Hepatocyte (in vitro differentiated cells): ENCODE data around the gene PLAC8L1. TPM values are rescaled to one million over a fixed set of nuclear protein-coding genes. Genes with fewer than 3 reads are reported as not detected.

ENCODE experiments used
- DNase-seq: peaks from one replicate; pipeline ENCODE4 v3.0.0-alpha.2; 2016; ENCODE audit warnings: low spot score
- H2AFZ ChIP-seq: fragments of 200-600 bp; sonication (generic); 2 replicates; pipeline ENCODE4 v1.6.0; 2016; ENCODE audit warnings: antibody characterized with exemption, mild to moderate bottlenecking
- H3K27ac ChIP-seq: fragments of 200-600 bp; sonication (generic); 2 replicates; pipeline ENCODE4 v1.5.1; 2016; ENCODE audit warnings: mild to moderate bottlenecking
- H3K27me3 ChIP-seq: fragments of 200-600 bp; sonication (generic); 2 replicates; pipeline ENCODE4 v1.6.1; 2016
- H3K36me3 ChIP-seq: fragments of 200-600 bp; sonication (generic); replicated peaks from 2 replicates; pipeline ENCODE4 v1.5.1; 2016; ENCODE audit warnings: low read depth; ENCODE audit not compliant: insufficient read depth
- H3K4me1 ChIP-seq: fragments of 200-600 bp; sonication (generic); 2 replicates; pipeline ENCODE4 v1.5.1; 2016; ENCODE audit warnings: mild to moderate bottlenecking, moderate library complexity; ENCODE audit not compliant: insufficient read depth
- H3K4me2 ChIP-seq: fragments of 200-600 bp; sonication (generic); 2 replicates; pipeline ENCODE4 v1.6.0; 2016
- H3K4me3 ChIP-seq: fragments of 200-600 bp; sonication (generic); 2 replicates; pipeline ENCODE4 v1.5.1; 2016; ENCODE audit warnings: mild to moderate bottlenecking
- H3K79me2 ChIP-seq: fragments of 200-600 bp; sonication (generic); 2 replicates; pipeline ENCODE4 v1.6.0; 2017; ENCODE audit warnings: mild to moderate bottlenecking
- H3K9me2 ChIP-seq: fragments of 200-600 bp; sonication (generic); replicated peaks from 2 replicates; pipeline ENCODE4 v1.6.0; 2017; ENCODE audit warnings: mild to moderate bottlenecking; ENCODE audit not compliant: insufficient read depth
- H3K9me3 ChIP-seq: fragments of 200-600 bp; sonication (generic); 2 replicates; pipeline ENCODE4 v1.5.1; 2016; ENCODE audit warnings: low read depth, mild to moderate bottlenecking
- H4K20me1 ChIP-seq: fragments of 200-600 bp; sonication (generic); 2 replicates; pipeline ENCODE4 v1.6.0; 2016; ENCODE audit warnings: mild to moderate bottlenecking; ENCODE audit not compliant: insufficient read depth, poor library complexity, severe bottlenecking
- EZH2 ChIP-seq: fragments of 200-600 bp; sonication (generic); IDR thresholded peaks from 2 replicates; pipeline ENCODE4 v1.6.1; 2016; ENCODE audit warnings: antibody characterized with exemption, mild to moderate bottlenecking, borderline replicate concordance
- EZH2phosphoT487 ChIP-seq: fragments of 200-600 bp; sonication (generic); IDR thresholded peaks from one replicate; pipeline ENCODE4 v1.6.1; 2018; ENCODE audit warnings: antibody characterized with exemption, mild to moderate bottlenecking, low read depth, moderate library complexity; ENCODE audit not compliant: unreplicated experiment, severe bottlenecking
- whole genome bisulfite sequencing: methylation state at CpG from one replicate; pipeline ENCODE4 v1.1.6; 2016; ENCODE audit warnings: low lambda C conversion rate; ENCODE audit errors: missing lambda C conversion rate; 5-methylcytosine and 5-hydroxymethylcytosine counted together
- polyA plus RNA-seq: library from polyadenylated mRNA; unstranded; fragments of >200 nt; fragmentation: Nextera tagmentation; extraction: Ambion mirVana; gene quantifications from 2 replicates; pipeline ENCODE4 v1.2.1, GENCODE V29; 2016
- total RNA-seq: library from RNA; depleted of rRNA; stranded (reverse); fragments of >200 nt; gene quantifications from 2 replicates; pipeline ENCODE4 v1.2.3, GENCODE V29; 2014
- TF ChIP-seq, protein P1 (sequence below): fragments of 200-600 bp; sonication (generic); IDR thresholded peaks from 2 replicates; pipeline ENCODE4 v1.5.1; 2016; ENCODE audit warnings: antibody characterized with exemption, mild to moderate bottlenecking; ENCODE audit not compliant: poor library complexity

PLAC8L1 gene
- total and polyA plus RNA-seq, 2 experiments from 2014 or later, result 1.1 to 1.5 TPM

DNA sequence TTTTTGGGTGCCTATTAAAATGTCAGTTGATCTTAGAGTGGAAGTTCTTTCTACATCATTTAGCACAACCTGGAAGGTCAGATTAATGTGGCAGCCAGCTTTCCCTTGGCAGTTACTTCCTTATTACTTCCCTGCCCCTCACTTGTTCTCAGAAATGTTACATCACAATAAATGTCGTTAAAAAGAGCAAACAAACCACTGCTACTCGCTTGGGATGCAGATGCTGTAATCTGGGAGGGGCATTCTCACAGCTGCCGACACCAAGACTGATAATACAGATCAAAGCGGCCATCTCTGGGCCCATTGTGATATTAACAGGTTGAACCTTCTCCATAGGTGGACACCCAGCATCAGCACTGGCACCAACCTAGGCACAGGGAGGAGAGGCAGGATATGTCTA, 29.3 kb downstream of the PLAC8L1 start:
- no peaks in the 10 kb centered on the region for H3K79me2 ChIP-seq
- no peak for TF ChIP-seq EZH2phosphoT487
- TF ChIP-seq, protein P1, sequence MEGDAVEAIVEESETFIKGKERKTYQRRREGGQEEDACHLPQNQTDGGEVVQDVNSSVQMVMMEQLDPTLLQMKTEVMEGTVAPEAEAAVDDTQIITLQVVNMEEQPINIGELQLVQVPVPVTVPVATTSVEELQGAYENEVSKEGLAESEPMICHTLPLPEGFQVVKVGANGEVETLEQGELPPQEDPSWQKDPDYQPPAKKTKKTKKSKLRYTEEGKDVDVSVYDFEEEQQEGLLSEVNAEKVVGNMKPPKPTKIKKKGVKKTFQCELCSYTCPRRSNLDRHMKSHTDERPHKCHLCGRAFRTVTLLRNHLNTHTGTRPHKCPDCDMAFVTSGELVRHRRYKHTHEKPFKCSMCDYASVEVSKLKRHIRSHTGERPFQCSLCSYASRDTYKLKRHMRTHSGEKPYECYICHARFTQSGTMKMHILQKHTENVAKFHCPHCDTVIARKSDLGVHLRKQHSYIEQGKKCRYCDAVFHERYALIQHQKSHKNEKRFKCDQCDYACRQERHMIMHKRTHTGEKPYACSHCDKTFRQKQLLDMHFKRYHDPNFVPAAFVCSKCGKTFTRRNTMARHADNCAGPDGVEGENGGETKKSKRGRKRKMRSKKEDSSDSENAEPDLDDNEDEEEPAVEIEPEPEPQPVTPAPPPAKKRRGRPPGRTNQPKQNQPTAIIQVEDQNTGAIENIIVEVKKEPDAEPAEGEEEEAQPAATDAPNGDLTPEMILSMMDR, result no peak
- no peak for TF ChIP-seq EZH2
- H4K20me1 ChIP-seq, result no peaks in the 10 kb centered on the region
- 30% methylated on average over 4 of the region's 4 CpGs for WGBS
- H3K4me2 ChIP-seq, result no peak overlapping the region
- no peak overlapping the region for H3K27ac ChIP-seq
- no peaks in the 10 kb centered on the region for H3K4me1 ChIP-seq
- no peak overlapping the region for H2AFZ ChIP-seq
- no peaks in the 10 kb centered on the region for H3K27me3 ChIP-seq
- peak; percentile 22 for DNase-seq
- H3K36me3 ChIP-seq, result no peaks in the 10 kb centered on the region
- H3K4me3 ChIP-seq, result no peak overlapping the region
- no peaks in the 10 kb centered on the region for H3K9me3 ChIP-seq
- H3K9me2 ChIP-seq, result no peaks in the 10 kb centered on the region

DNA sequence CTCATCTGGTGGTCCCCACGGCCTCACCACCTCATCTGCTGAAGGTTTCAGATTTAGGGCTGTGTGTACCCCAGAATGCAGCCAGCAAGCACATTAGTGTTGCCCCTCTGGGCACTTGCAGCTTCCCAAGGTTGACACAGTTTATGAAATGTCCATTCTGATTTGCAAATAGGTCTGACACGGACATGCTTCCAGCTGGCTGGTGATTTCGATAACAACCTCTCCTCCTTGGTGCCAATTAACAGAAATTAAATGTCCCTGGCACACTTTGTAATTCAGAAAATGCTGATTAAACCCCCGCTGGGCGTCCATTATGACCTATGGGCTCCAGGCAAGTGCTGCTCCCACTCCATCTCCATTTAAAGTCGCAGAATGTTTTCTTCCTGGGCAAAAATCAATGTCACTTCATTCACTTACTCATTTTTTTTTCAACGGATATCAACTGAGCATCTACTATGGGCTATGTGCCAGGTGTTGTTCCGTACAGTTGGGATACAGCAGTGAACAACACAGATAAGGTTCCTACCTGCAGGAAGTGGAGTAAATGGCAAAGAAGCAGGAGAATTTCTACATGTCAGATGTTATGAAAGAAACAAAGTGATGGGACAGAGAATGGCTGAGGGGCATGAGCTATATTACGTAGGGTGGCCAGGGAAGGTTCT, 32.0 kb downstream of the PLAC8L1 start:
- H3K4me3 ChIP-seq, result no peak overlapping the region
- no peaks in the 10 kb centered on the region for H4K20me1 ChIP-seq
- no peak overlapping the region for H2AFZ ChIP-seq
- H3K4me2 ChIP-seq, result no peak overlapping the region
- no peaks in the 10 kb centered on the region for H3K9me2 ChIP-seq
- H3K4me1 ChIP-seq, result no peaks in the 10 kb centered on the region
- 36% methylated on average over 9 of the region's 9 CpGs for WGBS
- no peaks in the 10 kb centered on the region for H3K36me3 ChIP-seq
- TF ChIP-seq, protein P1, result no peak
- no peak for TF ChIP-seq EZH2
- no peak for TF ChIP-seq EZH2phosphoT487
- H3K27ac ChIP-seq, result no peak overlapping the region
- H3K79me2 ChIP-seq, result no peaks in the 10 kb centered on the region
- H3K9me3 ChIP-seq, result no peaks in the 10 kb centered on the region
- DNase-seq, result no peak
- H3K27me3 ChIP-seq, result no peaks in the 10 kb centered on the region

DNA sequence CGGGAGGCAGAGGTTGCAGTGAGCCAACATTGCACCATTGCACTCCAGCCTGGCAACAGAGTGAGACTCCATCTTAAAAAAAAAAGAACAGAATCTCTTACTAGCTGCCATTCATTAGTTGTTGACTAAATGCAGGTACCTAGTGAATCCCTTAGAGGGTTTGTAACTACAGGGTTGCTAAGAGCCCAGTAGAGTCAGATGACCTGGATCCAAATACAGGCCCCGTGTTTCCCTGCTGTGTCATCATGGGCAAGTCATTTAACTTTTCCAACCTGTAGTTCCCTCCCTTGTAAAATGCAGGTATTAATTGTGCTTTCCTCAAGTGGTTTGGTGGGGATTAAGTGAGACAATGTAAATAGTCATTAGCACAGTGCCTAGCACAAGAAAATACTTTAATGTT, 32.8 kb downstream of the PLAC8L1 start:
- Histone ChIP-seq H3K79me2 (no peaks in the 10 kb centered on the region), H3K4me2 (no peak overlapping the region), H3K4me3 (no peak overlapping the region)

More for the DNA sequence above, 32.8 kb downstream of the PLAC8L1 start:
- no peak for DNase-seq
- no peaks in the 10 kb centered on the region for H3K4me1 ChIP-seq
- no peak overlapping the region for H3K27ac ChIP-seq
- H3K9me3 ChIP-seq, result no peaks in the 10 kb centered on the region
- H2AFZ ChIP-seq, result no peak overlapping the region
- H3K27me3 ChIP-seq, result no peaks in the 10 kb centered on the region
- H4K20me1 ChIP-seq, result no peaks in the 10 kb centered on the region
- TF ChIP-seq, protein P1, result no peak
- TF ChIP-seq EZH2 (no peak), EZH2phosphoT487 (no peak)
- WGBS, result 71% methylated on average over 2 of the region's 2 CpGs
- H3K36me3 ChIP-seq, result no peaks in the 10 kb centered on the region
- no peaks in the 10 kb centered on the region for H3K9me2 ChIP-seq
